SK-N-SH treated with all-trans-retinoic acid at 6 μM for 48 hours (cell line): ENCODE results near the gene JPH3.

ENCODE experiments used
- ATAC-seq: fragments of 200-7000 bp; cut with Tn5 transposase; 3 replicates; pipeline ENCODE4 v1.9.1; 2020; ENCODE audit warnings: mild to moderate bottlenecking, moderate library complexity
- ARNTL ChIP-seq: fragments of 450-650 bp; formaldehyde crosslinking; IDR thresholded peaks from 2 replicates; pipeline ENCODE4 v1.5.0; 2020; ENCODE audit warnings: low read depth, mild to moderate bottlenecking, moderate library complexity, borderline replicate concordance
- BACH2 ChIP-seq: fragments of 250-450 bp; sonication (Bioruptor Pico); IDR thresholded peaks from 2 replicates; pipeline ENCODE4 v1.9.0; 2021; ENCODE audit warnings: mild to moderate bottlenecking, borderline replicate concordance
- CREB5 ChIP-seq: fragments of 250-450 bp; sonication (Bioruptor Pico); IDR thresholded peaks from 2 replicates; pipeline ENCODE4 v1.5.1; 2020; ENCODE audit warnings: low read depth, mild to moderate bottlenecking, moderate library complexity
- CSDC2 ChIP-seq: fragments of 250-450 bp; sonication (Bioruptor Pico); IDR thresholded peaks from 2 replicates; pipeline ENCODE4 v1.5.0; 2020; ENCODE audit warnings: mild to moderate bottlenecking, moderate library complexity
- CSRNP3 ChIP-seq: fragments of 250-450 bp; sonication (Bioruptor Pico); IDR thresholded peaks from 2 replicates; pipeline ENCODE4 v1.5.1; 2021; ENCODE audit warnings: mild to moderate bottlenecking, moderate library complexity
- ESRRG ChIP-seq: fragments of 250-450 bp; sonication (Bioruptor Pico); IDR thresholded peaks from 2 replicates; pipeline ENCODE4 v1.6.1; 2021; ENCODE audit warnings: mild to moderate bottlenecking
- GLIS3 ChIP-seq: fragments of 250-450 bp; sonication (Bioruptor Pico); IDR thresholded peaks from 2 replicates; pipeline ENCODE4 v1.5.0; 2020; ENCODE audit warnings: mild to moderate bottlenecking, moderate library complexity
- ISL1 ChIP-seq: fragments of 250-450 bp; sonication (Bioruptor Pico); IDR thresholded peaks from 2 replicates; pipeline ENCODE4 v2.1.2; 2022; ENCODE audit warnings: mild to moderate bottlenecking, moderate library complexity
- PATZ1 ChIP-seq: fragments of 250-450 bp; sonication (Bioruptor Pico); IDR thresholded peaks from 2 replicates; pipeline ENCODE4 v1.8.0; 2020; ENCODE audit warnings: mild to moderate bottlenecking, moderate library complexity, borderline replicate concordance
- POU6F1 ChIP-seq: fragments of 250-450 bp; sonication (Bioruptor Pico); IDR thresholded peaks from 2 replicates; pipeline ENCODE4 v1.8.0; 2021; ENCODE audit warnings: low read depth, mild to moderate bottlenecking, moderate library complexity, borderline replicate concordance
- PPARA ChIP-seq: fragments of 250-450 bp; sonication (Bioruptor Pico); IDR thresholded peaks from 2 replicates; pipeline ENCODE4 v1.5.0; 2020; ENCODE audit warnings: mild to moderate bottlenecking, borderline replicate concordance
- RARB ChIP-seq: fragments of 250-450 bp; sonication (Bioruptor Pico); IDR thresholded peaks from 2 replicates; pipeline ENCODE4 v1.8.0; 2021; ENCODE audit warnings: mild to moderate bottlenecking, moderate library complexity
- SNAI2 ChIP-seq: fragments of 250-450 bp; sonication (Bioruptor Pico); IDR thresholded peaks from 2 replicates; pipeline ENCODE4 v1.5.0; 2020; ENCODE audit warnings: mild to moderate bottlenecking, moderate library complexity
- TCF4 ChIP-seq: fragments of 250-450 bp; sonication (Bioruptor Pico); IDR thresholded peaks from 2 replicates; pipeline ENCODE4 v1.8.0; 2021; ENCODE audit warnings: mild to moderate bottlenecking, moderate library complexity, borderline replicate concordance
- TSHZ2 ChIP-seq: fragments of 250-450 bp; sonication (Bioruptor Pico); IDR thresholded peaks from 2 replicates; pipeline ENCODE4 v1.5.0; 2020; ENCODE audit warnings: mild to moderate bottlenecking, moderate library complexity
- ZC3H10 ChIP-seq: fragments of 250-450 bp; sonication (Bioruptor Pico); IDR thresholded peaks from 2 replicates; pipeline ENCODE4 v1.5.1; 2021; ENCODE audit warnings: mild to moderate bottlenecking, moderate library complexity
- ZFP3 ChIP-seq: fragments of 250-450 bp; sonication (Bioruptor Pico); IDR thresholded peaks from 2 replicates; pipeline ENCODE4 v1.5.0; 2020; ENCODE audit warnings: mild to moderate bottlenecking, moderate library complexity
- ZFP30 ChIP-seq: fragments of 450-650 bp; formaldehyde crosslinking; IDR thresholded peaks from 2 replicates; pipeline ENCODE4 v1.5.0; 2022; ENCODE audit warnings: mild to moderate bottlenecking, moderate library complexity
- ZNF565 ChIP-seq: fragments of 450-650 bp; formaldehyde crosslinking; conservative IDR thresholded peaks from 2 replicates; pipeline ENCODE4 v1.5.0; 2020; ENCODE audit warnings: low read depth, mild to moderate bottlenecking, moderate library complexity
- ZNF70 ChIP-seq: fragments of 450-650 bp; formaldehyde crosslinking; IDR thresholded peaks from 2 replicates; pipeline ENCODE4 v1.5.0; 2020; ENCODE audit warnings: mild to moderate bottlenecking, moderate library complexity
- ZNF8 ChIP-seq: fragments of 450-650 bp; formaldehyde crosslinking; IDR thresholded peaks from 2 replicates; pipeline ENCODE4 v1.5.0; 2020; ENCODE audit warnings: mild to moderate bottlenecking, moderate library complexity

Gene JPH3

GRCh38 chr16:87635541-87636049 is 33.3 kb downstream of the JPH3 start:
- ATAC-seq, result peak; percentile 93
- TF ChIP-seq ZFP3 (CRISPR knock-in tag), result no peak
- no peak for TF ChIP-seq GLIS3 (CRISPR knock-in tag)
- no peak for TF ChIP-seq ISL1 (CRISPR knock-in tag)
- no peak for TF ChIP-seq CSDC2 (CRISPR knock-in tag)
- no peak for TF ChIP-seq CREB5 (CRISPR knock-in tag)
- TF ChIP-seq PATZ1 (CRISPR knock-in tag), result no peak
- TF ChIP-seq ESRRG (CRISPR knock-in tag), result no peak
- TF ChIP-seq ZNF565 (CRISPR knock-in tag), result no peak
- TF ChIP-seq, all 23 proteins: peak for 0

- ATAC-seq, result peak; percentile 96
- no peak for TF ChIP-seq ZNF565 (CRISPR knock-in tag)
- no peak for TF ChIP-seq SNAI2 (CRISPR knock-in tag)
- TF ChIP-seq ZFP30 (CRISPR knock-in tag), result no peak
- no peak for TF ChIP-seq ZNF70
- no peak for TF ChIP-seq BACH2 (CRISPR knock-in tag)
- no peak for TF ChIP-seq ZNF8 (CRISPR knock-in tag)
- TF ChIP-seq TSHZ2, result no peak
- TF ChIP-seq CSRNP3, result no peak
- TF ChIP-seq CSDC2 (CRISPR knock-in tag), result no peak
- no peak for TF ChIP-seq TCF4 (CRISPR knock-in tag)
- no peak for TF ChIP-seq POU6F1 (CRISPR knock-in tag)
Measured at GRCh38 chr16:87636050-87636684, 33.9 kb downstream of the JPH3 start.

- ATAC-seq, result peak; percentile 2; the same call in 2 of the 3 replicates
- TF ChIP-seq PPARA (CRISPR knock-in tag) (no peak), GLIS3 (CRISPR knock-in tag) (no peak), ZC3H10 (no peak), ZFP30 (CRISPR knock-in tag) (no peak), BACH2 (CRISPR knock-in tag) (no peak), ARNTL (CRISPR knock-in tag) (no peak), ISL1 (CRISPR knock-in tag) (no peak), TCF4 (CRISPR knock-in tag) (no peak), RARB (CRISPR knock-in tag) (no peak), ZNF70 (no peak), ZFP3 (CRISPR knock-in tag) (no peak), TSHZ2 (no peak), CSRNP3 (no peak), CSDC2 (CRISPR knock-in tag) (no peak), ESRRG (CRISPR knock-in tag) (no peak)
Measured at GRCh38 chr16:87636741-87637140, 34.4 kb downstream of the JPH3 start.
